Fibroblast of mammary gland (primary cell): ENCODE data around the gene TCTA.

Experiments
- DNase-seq: peaks from one replicate; pipeline ENCODE4 v3.0.0-alpha.2; 2010; ENCODE audit warnings: low read depth
- H3K4me3 ChIP-seq: 2 replicates; pipeline ENCODE4 v1.5.1; 2011; ENCODE audit warnings: low read depth, mild to moderate bottlenecking, low read length, moderate library complexity; ENCODE audit not compliant: control insufficient read depth
- CTCF ChIP-seq: conservative IDR thresholded peaks from 2 replicates; pipeline ENCODE4 v1.5.1; 2011; ENCODE audit warnings: low read depth, low read length, inconsistent platforms; ENCODE audit not compliant: control insufficient read depth, insufficient read depth

Gene TCTA

GRCh38 chr3:49416867-49417266 lies 4.6 kb downstream of the TCTA start:
- no peak for TF ChIP-seq CTCF
- no peak overlapping the region for H3K4me3 ChIP-seq
- no peak for DNase-seq

DNA sequence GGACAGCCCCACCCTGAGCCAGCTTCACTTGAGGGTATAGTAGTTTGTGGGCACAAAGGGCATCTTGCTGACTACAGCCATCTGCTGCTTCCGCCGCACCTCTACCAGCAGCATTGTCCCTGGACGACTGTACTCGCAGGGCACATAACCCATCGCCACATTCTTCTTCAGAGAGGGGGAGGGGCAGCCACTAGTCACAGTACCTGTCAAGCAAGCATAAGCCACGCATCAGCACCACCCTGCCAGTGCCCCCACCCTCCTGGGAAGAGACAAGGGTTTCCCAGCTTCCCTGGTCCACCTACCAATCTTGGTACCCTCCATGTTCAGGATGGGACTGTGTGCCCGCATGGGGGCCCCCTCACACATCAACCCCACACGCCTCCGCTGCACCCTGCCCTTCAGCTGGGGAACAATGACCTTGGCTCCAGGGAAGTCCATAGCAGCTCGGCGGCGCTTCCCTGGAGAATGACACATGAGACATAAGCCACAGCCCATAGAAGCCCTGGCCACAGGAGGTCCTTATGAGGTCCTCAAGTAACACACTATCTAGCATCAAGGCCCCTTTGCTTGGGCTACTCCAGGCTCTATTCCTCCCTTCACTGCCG lies 5.4 kb downstream of the TCTA start:
- no peak for DNase-seq
- TF ChIP-seq CTCF = no peak
- H3K4me3 ChIP-seq = no peak overlapping the region

- TF ChIP-seq CTCF = no peak
- H3K4me3 ChIP-seq = no peak overlapping the region
- DNase-seq = no peak
Measured at GRCh38 chr3:49421890-49422378, 9.7 kb downstream of the TCTA start.

DNA sequence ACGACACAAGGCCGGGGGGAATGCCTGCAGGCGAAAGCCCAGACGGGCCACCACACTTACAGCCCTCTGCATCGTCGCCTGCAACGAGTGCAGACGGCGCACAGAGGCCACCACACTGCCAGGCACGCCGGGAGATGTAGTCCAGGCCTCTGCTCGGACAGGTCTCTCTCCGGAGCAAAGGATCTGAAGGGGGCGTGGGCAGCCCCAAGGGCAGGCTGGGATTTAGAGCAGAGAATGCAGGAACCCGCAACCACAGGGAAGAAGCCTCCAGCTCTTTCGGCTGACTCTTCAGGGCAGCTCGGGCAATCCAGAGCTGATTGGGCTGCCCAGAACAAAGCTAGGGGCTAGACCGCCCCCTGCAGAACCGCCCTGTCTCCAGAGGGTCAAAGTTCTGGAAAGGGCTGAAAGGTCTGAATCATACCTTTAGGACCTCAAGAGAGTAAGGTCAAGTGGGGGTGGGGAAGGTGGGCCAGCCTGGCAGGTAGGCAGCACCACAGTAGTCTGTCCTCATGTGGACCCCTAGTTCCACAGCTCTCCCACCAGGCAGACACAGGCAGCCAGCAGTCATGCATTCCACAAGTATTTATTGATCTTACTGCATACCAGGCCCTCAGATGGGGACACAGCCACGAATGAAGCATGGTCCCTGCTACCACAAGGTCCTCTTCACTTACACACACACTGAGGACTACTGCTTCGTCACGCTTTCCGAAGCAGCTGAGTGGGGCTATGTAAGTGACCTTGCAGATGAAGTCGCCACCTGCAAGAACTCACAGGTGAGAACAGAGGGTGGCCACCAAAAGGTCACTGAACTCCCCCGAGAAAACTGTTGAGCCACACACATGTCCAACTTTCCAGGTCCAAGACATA lies 10.4 kb downstream of the TCTA start, which contains the start of gene AMT:
Gene AMT, minus strand, starts transcription at position 95 of the 870 bp plus-strand sequence. Its CDS starts 23 bp downstream, at position 72.
- DNase-seq = no peak
- no peak within 1 kb of the TSS for H3K4me3 ChIP-seq
- TF ChIP-seq CTCF = no peak

GRCh38 chr3:49424816-49425215 lies 12.6 kb downstream of the TCTA start:
- DNase-seq = no peak
- TF ChIP-seq CTCF = no peak
- H3K4me3 ChIP-seq = no peak overlapping the region

DNA sequence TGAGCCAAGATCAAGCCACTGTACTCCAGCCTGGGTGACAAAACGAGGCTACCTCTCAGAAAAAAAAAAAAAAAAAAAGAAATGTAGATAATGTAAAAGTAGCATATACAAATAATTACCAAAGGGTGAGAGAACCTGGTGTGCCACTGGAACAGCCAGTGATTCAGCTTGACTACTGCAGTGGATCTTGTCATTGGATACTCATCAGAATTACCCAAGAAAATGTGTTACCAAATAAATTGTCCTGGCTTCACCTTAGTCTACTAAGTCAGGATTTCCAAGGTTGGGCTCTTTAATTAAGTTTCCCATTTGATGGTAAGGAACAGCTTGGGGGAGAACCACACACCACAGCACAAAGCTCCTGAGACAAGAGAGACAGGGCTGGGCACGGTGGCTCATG lies 15.4 kb downstream of the TCTA start:
- no peak for TF ChIP-seq CTCF
- DNase-seq = no peak
- H3K4me3 ChIP-seq = no peak overlapping the region

GRCh38 chr3:49428752-49429080 lies 16.5 kb downstream of the TCTA start:
- DNase-seq = no peak

More at GRCh38 chr3:49428752-49429080, 16.5 kb downstream of the TCTA start:
- peak overlapping the region; percentile 72 for H3K4me3 ChIP-seq
- no peak for TF ChIP-seq CTCF
